ENCODE data around the gene SCN9A. TPM values are rescaled to one million over a fixed set of nuclear protein-coding genes. Genes with fewer than 3 reads are reported as not detected.

The SCN9A gene
- total RNA-seq, 1 experiment from 2014 or later: 0.07 TPM

GRCh38 chr2:166242309-166242708 is 133.4 kb downstream of the SCN9A start:
- Histone ChIP-seq H3K27ac (ENCODE audit: low read depth, low read length) (no peak overlapping the region), H2AFZ (ENCODE audit: low read depth, low read length, poor library complexity, severe bottlenecking) (no peak overlapping the region), H3K36me3 (ENCODE audit: control insufficient read depth in 1 of 2, insufficient read depth in 2 of 2, low read length in 2 of 2) (no peaks in the 10 kb centered on the region), H3K79me2 (ENCODE audit: insufficient read depth, low read length) (no peaks in the 10 kb centered on the region), H3K4me2 (ENCODE audit: low read length) (no peak overlapping the region), H3K27me3 (ENCODE audit: insufficient read depth, low read length) (peaks cover 39% of the 10 kb centered on the region), H3K4me1 (ENCODE audit: control insufficient read depth in 1 of 2, insufficient read depth in 2 of 2, low read length in 2 of 2) (peaks cover 0 to 6% of the 10 kb centered on the region in 2 experiments; a peak in 1 of 4 replicates), H4K20me1 (ENCODE audit: insufficient read depth) (no peaks in the 10 kb centered on the region), H3K9ac (ENCODE audit: low read length) (no peak overlapping the region), H3K4me3 (replicated peaks in 1 of 2; ENCODE audit: low read depth in 1 of 2, low read length in 2 of 2) (no peak overlapping the region), H3K9me3 (ENCODE audit: control insufficient read depth in 1 of 2, insufficient read depth in 1 of 2, low read depth in 1 of 2, low read length in 2 of 2) (no peaks in the 10 kb centered on the region), H3K9me2 (ENCODE audit: insufficient read depth) (no peaks in the 10 kb centered on the region)
- no peak for TF ChIP-seq EZH2phosphoT487 (IDR thresholded peaks at IDR 0.05; ENCODE audit: borderline replicate concordance)
- TF ChIP-seq POLR2AphosphoS5 (IDR thresholded peaks at IDR 0.05; ENCODE audit: low read depth, low read length): no peak
- no peak for TF ChIP-seq POLR2A (IDR thresholded peaks at IDR 0.05; ENCODE audit: borderline replicate concordance, extremely low read depth, insufficient read depth, insufficient read length)
- no peak for TF ChIP-seq REST (IDR thresholded peaks at IDR 0.05; ENCODE audit: low read depth)
- no peak for TF ChIP-seq JUND (IDR thresholded peaks at IDR 0.05)
- no peak for TF ChIP-seq EZH2 (IDR thresholded peaks at IDR 0.05)
- TF ChIP-seq CTCF (IDR thresholded peaks at IDR 0.05 in 2 of 3, conservative IDR thresholded peaks at IDR 0.05 in 1 of 3; ENCODE audit: borderline replicate concordance in 1 of 3, insufficient read depth in 1 of 3, low read depth in 2 of 3, low read length in 2 of 3): no peak
- TF ChIP-seq YY1 (IDR thresholded peaks at IDR 0.05; ENCODE audit: extremely low read depth, insufficient replicate concordance, low read depth, low read length): no peak
- TF ChIP-seq SRF (IDR thresholded peaks at IDR 0.05; ENCODE audit: low read depth): no peak
- TF ChIP-seq CEBPB (IDR thresholded peaks at IDR 0.05; ENCODE audit: low read depth): no peak
- TF ChIP-seq SIN3A (IDR thresholded peaks at IDR 0.05; ENCODE audit: low read depth): no peak
- no peak for TF ChIP-seq MAX (IDR thresholded peaks at IDR 0.05)
- TF ChIP-seq ATF3 (IDR thresholded peaks at IDR 0.05): no peak
- TF ChIP-seq ELF1 (IDR thresholded peaks at IDR 0.05; ENCODE audit: borderline replicate concordance, low read depth): no peak
- ChIA-PET CTCF (no interaction called here), POLR2A (no interaction called here), RAD21 (ENCODE audit: low non-redundant PET in 1 of 2, low total read pairs in 2 of 2, uncharacterized antibody in 2 of 2, unreplicated experiment in 2 of 2) (no interaction called here)
- ATAC-seq (no peak), DNase-seq (ENCODE audit: low read depth, low spot score) (no peak)
- no TSS peak for BruUV-seq (replicated peaks)
- intact Hi-C loops (cut with micrococcal nuclease): no loop called here
